ENCODE measurements around the gene TTC3. TPM values are rescaled to one million over a fixed set of nuclear protein-coding genes. Genes with fewer than 3 reads are reported as not detected.

The TTC3 gene
- total RNA-seq, 2 donors from 2014 or later = 63.6 to 111 TPM

GRCh38 chr21:37036177-37036576 is 36.9 kb upstream of the TTC3 start:
- Histone ChIP-seq H3K27ac (no peak overlapping the region), H3K4me1 (no peaks in the 10 kb centered on the region), H3K36me3 (no peaks in the 10 kb centered on the region), H3K27me3 (no peaks in the 10 kb centered on the region), H3K4me3 (no peak overlapping the region), H3K9me3 (no peaks in the 10 kb centered on the region)
- TF ChIP-seq CTCF (IDR thresholded peaks at IDR 0.05) = no peak
- DNase-seq (ENCODE audit: low spot score) = no peak

- Histone ChIP-seq H3K27me3 (no peaks in the 10 kb centered on the region), H3K27ac (no peak overlapping the region), H3K4me1 (no peaks in the 10 kb centered on the region), H3K9me3 (no peaks in the 10 kb centered on the region), H3K4me3 (no peak overlapping the region), H3K36me3 (no peaks in the 10 kb centered on the region)
- TF ChIP-seq CTCF (IDR thresholded peaks at IDR 0.05) = no peak
- DNase-seq (ENCODE audit: low spot score) = no peak
Measured at GRCh38 chr21:37039411-37040075, 33.5 kb upstream of the TTC3 start.

GRCh38 chr21:37040212-37040611 is 32.8 kb upstream of the TTC3 start:
- H3K9me3 ChIP-seq = no peaks in the 10 kb centered on the region
- DNase-seq (ENCODE audit: low spot score) = no peak
- no peak overlapping the region for H3K27ac ChIP-seq
- no peak for TF ChIP-seq CTCF (IDR thresholded peaks at IDR 0.05)
- no peak overlapping the region for H3K4me3 ChIP-seq
- H3K27me3 ChIP-seq = no peaks in the 10 kb centered on the region
- H3K36me3 ChIP-seq = no peaks in the 10 kb centered on the region
- no peaks in the 10 kb centered on the region for H3K4me1 ChIP-seq

GRCh38 chr21:37041706-37042271 is 31.3 kb upstream of the TTC3 start:
- no peak overlapping the region for H3K27ac ChIP-seq
- no peak overlapping the region for H3K4me3 ChIP-seq
- DNase-seq (ENCODE audit: low spot score) = no peak
- H3K9me3 ChIP-seq = no peaks in the 10 kb centered on the region
- TF ChIP-seq CTCF (IDR thresholded peaks at IDR 0.05) = no peak
- no peaks in the 10 kb centered on the region for H3K36me3 ChIP-seq
- no peaks in the 10 kb centered on the region for H3K4me1 ChIP-seq
- no peaks in the 10 kb centered on the region for H3K27me3 ChIP-seq

GRCh38 chr21:37043818-37044217 is 29.2 kb upstream of the TTC3 start:
- H3K27ac ChIP-seq = no peak overlapping the region
- no peaks in the 10 kb centered on the region for H3K4me1 ChIP-seq
- no peak for DNase-seq (ENCODE audit: low spot score)
- no peaks in the 10 kb centered on the region for H3K36me3 ChIP-seq
- H3K9me3 ChIP-seq = no peaks in the 10 kb centered on the region
- no peaks in the 10 kb centered on the region for H3K27me3 ChIP-seq
- H3K4me3 ChIP-seq = no peak overlapping the region
- TF ChIP-seq CTCF (IDR thresholded peaks at IDR 0.05) = no peak

- DNase-seq (ENCODE audit: low spot score) = no peak
- Histone ChIP-seq H3K27me3 (no peaks in the 10 kb centered on the region), H3K4me1 (no peaks in the 10 kb centered on the region), H3K4me3 (no peak overlapping the region), H3K27ac (no peak overlapping the region), H3K9me3 (no peaks in the 10 kb centered on the region), H3K36me3 (no peaks in the 10 kb centered on the region)
- no peak for TF ChIP-seq CTCF (IDR thresholded peaks at IDR 0.05)
Measured at GRCh38 chr21:37044643-37045042, 28.4 kb upstream of the TTC3 start.
